Inflammatory macrophage treated with lipopolysaccharide for 1 hour (primary cell): ENCODE measurements around the gene ABHD8.

Source experiments
- DNase-seq, 2 donors: peaks; one replicate each; pipeline ENCODE4 v3.0.0-alpha.2; 2020 to 2022

Gene ABHD8

GRCh38 chr19:17263712-17264640 is 39.2 kb downstream of the ABHD8 start:
- no peak for DNase-seq

- DNase-seq: no peak
Observed at GRCh38 chr19:17262557-17262956, 40.7 kb downstream of the ABHD8 start.

- DNase-seq: peak; percentile 69 to 89
Observed at GRCh38 chr19:17260842-17261325, 42.3 kb downstream of the ABHD8 start.

- no peak for DNase-seq
Observed at GRCh38 chr19:17259934-17260333, 43.3 kb downstream of the ABHD8 start.

- DNase-seq: no peak
Observed at GRCh38 chr19:17259118-17259780, 44.0 kb downstream of the ABHD8 start.

DNA sequence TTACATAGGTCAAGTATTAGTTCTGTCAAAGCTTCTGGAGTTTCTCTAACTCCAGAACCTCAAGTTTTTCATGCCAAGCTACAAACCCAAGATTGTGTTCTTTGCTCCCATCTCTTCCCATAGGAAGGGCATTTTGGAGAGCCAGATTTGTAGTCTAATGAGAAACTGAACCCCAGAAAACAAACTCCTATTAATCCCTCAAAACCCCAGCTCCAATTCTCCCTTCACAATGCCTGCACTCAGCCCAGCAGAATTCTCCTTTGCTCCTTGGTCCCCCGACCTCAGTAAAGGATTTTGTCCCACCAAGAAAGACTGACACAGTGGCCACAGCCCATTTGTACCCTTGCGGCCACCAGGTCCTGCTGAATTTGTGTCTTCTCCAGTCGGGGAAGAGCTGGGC is 47.1 kb downstream of the ABHD8 start:
- DNase-seq: no peak

DNA sequence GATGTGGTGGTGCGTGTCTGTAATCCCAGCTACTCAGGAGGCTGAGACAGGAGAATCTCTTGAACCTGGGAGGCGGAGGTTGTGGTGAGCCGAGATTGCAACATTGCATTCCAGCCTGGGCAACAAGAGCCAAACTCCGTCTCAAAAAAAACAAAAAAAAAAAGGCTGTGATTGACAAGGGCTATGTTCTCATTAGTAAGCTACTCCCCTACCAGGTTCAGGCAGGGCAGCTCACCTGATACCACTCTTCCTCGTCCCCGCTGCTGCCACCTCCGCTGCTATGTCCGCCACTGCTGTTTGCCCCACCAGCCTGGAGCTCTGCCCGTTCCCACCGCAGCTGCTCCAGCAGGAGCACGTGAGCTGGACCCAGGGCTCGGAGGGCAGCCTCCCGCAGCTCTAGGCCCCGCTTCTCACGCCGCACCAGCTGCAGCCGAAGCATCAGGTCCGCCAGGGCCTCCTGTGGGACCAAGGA is 48.0 kb downstream of the ABHD8 start:
- DNase-seq: no peak

DNA sequence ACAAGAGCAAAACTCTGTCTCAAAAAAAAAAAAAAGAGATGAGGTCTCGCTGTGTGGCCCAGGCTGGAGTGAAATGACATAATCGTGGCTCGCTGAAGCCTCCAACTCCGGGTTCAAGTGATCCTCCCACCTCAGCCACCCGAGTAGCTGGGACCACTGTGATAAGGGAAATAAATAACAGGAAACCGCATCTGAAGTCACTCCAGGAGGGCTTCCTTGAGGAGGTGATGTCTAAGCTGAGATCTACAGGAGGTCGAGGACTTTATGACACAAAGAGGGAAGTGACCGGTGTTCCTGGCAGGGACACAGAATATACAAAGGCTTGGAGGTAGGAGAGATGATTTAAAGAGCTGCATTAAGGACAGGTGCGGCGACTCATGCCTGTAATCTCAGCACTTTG is 48.6 kb downstream of the ABHD8 start:
- no peak for DNase-seq

DNA sequence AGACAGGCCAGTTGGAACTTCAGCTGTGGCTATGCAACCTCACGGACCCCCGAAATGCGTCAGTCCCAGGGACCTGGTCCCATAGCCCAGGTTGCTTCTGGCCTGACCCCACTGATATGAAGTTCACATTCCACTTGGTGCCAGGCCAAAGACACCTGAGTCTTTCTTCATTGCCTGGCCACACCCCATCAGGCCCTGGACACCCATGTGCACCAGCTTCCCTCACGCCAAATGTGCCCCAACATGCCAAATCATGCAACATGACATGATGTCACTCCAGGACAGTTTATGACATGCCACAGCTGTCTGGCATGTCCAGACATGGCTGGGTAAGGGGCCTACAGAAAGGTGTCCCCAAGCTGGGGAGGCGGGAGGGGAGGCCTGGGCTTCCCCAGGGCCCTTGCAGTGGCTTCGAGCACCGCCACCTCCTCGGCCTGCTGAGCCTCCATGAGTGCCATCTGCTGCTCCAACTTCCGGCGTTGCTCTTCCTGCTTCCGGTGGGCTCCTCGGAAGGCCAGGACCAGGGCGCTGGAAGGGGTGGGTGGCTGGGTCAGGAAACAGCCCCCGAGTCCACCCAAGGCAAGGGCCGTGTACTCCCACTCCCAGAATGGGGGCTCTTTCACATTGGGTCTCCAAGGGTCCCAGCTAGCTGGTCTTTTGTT is 53.2 kb downstream of the ABHD8 start:
- no peak for DNase-seq

GRCh38 chr19:17248011-17248776 is 55.0 kb downstream of the ABHD8 start:
- DNase-seq: no peak

- DNase-seq: peak; percentile 50 to 64
Observed at GRCh38 chr19:17246681-17247425, 56.4 kb downstream of the ABHD8 start.

- no peak for DNase-seq
Observed at GRCh38 chr19:17245535-17245984, 57.7 kb downstream of the ABHD8 start, which contains the start of gene NR2F6. Gene NR2F6 (minus strand): TSS chr19:17245919. CDS start chr19:17245220, 699 bp downstream.

- no peak for DNase-seq
Observed at GRCh38 chr19:17244618-17245534, 58.3 kb downstream of the ABHD8 start.

DNA sequence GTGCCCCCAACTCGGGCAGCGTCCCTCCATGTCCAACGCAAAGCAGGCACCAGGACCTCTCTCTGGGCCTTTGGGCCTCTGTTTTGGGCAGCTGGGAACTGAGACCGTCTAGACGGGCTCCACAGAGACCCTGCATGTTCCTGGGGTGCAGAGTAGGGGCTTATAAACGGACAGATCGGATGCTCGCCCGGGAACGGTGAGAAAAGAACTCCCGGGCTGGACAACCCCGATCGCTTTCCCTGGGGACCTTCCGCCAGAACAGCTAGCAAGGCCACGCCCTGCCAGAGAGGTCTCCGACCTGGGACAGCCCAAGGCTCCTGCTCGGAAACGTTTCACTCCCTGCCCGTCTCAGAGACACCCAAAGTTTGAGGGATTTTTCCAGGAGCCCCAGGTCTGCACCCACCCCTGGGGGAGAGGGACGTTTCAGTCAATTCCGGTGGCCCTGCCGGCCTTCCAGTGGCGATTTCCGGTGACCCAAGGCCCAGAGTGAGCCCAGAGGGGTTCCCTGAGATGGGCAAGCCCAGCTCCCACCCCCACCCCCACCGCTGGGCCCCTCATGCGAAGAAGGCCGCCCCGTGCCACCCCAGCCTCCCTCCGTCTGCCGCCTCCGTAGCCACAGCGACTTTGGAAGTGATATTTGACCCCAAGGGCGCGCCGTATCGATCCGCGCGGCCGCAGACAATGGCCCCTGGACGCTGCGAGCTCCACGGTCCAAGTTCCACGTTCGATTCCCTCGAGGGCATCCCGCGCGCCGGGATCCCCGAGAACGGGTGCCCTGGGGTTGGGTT is 59.2 kb downstream of the ABHD8 start:
- DNase-seq: no peak

DNA sequence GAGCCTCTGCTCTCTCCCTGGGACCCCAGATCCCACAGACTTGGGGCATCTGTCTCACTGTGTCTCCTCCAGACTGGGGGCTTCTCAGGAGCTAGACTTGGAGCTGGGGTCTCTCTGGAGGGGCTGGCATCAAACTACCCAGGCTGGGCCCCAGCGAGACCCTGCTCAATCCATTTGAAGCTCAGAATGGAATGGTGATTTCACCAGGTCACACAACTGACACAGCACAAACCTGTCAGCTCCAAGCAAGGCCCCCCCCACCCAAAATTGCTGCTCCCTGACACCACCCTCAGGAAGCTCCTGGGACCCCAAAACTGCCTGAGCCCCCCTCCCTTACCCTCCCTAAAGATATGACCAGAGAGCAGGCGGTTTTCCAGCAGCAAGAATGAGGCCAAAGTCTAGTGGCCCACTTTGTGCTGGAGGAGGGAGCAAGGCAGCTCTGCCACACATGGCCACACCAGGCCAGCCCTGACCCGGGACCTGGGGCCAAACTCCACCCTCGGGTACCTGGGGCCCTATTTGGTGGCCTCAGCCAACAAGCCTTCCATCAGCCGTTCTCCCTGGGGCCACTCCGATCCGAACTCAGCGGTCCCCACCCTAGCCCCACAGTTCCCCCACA is 59.9 kb downstream of the ABHD8 start:
- DNase-seq: no peak

DNA sequence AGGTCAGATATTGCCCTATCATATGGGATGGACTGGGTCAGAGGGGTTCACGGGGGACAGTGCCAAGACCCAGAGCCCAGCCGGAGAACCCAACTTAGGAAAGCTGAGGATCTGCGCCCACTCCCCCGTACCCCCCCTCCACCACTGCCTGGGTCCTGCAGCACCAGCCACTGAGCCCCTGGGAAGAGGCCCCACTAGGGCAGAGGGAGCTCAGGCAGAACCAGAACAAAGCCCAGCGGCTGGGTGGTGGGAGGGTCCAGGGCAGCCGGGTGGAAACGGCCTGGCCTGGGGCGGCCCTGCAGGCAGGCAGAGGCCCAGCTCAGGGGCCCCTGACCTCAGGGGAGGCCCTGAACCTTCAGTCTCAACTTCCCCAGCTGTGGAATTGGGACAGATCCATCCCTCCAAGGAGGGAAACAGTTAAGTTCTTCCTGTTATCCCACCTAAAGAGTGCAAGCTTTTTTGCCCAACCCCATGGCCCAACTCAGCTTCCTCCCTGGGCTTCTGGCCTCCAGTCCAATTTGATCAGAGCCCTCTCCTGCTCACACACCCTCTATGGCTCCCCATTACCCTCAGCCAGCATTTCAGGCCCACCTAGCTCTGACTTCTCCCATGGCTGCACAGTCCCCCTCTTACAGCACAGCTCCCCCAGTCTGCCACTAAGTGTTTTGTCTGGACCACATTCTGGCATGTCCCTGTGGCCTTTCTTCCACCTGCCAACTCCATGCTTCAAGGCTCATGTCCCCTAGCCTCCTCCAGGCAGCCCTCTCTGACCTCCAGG is 60.6 kb downstream of the ABHD8 start:
- DNase-seq: no peak
